GM18526 (cell line): ENCODE measurements around the gene NTSR1.

Source experiments
- POLR2A ChIP-seq: IDR thresholded peaks from 3 replicates; pipeline ENCODE4 v1.6.1; 2011; ENCODE audit not compliant: insufficient read length; ENCODE audit errors: extremely low read depth

Gene NTSR1

GRCh38 chr20:62667530-62668440 is 40.9 kb upstream of the NTSR1 start:
- no peak for TF ChIP-seq POLR2A

- no peak for TF ChIP-seq POLR2A
Observed at GRCh38 chr20:62668441-62669027, 40.1 kb upstream of the NTSR1 start.

- TF ChIP-seq POLR2A: no peak
Observed at GRCh38 chr20:62669249-62669648, 39.4 kb upstream of the NTSR1 start.

- no peak for TF ChIP-seq POLR2A
Observed at GRCh38 chr20:62670156-62670555, 38.5 kb upstream of the NTSR1 start.

GRCh38 chr20:62670998-62671397 is 37.6 kb upstream of the NTSR1 start:
- no peak for TF ChIP-seq POLR2A

- TF ChIP-seq POLR2A: no peak
Observed at GRCh38 chr20:62671765-62672164, 36.9 kb upstream of the NTSR1 start.

GRCh38 chr20:62674370-62674769 is 34.3 kb upstream of the NTSR1 start:
- no peak for TF ChIP-seq POLR2A

- TF ChIP-seq POLR2A: no peak
Observed at GRCh38 chr20:62675156-62675876, 33.3 kb upstream of the NTSR1 start.

- TF ChIP-seq POLR2A: no peak
Observed at GRCh38 chr20:62675877-62676260, 32.8 kb upstream of the NTSR1 start.

- TF ChIP-seq POLR2A: no peak
Observed at GRCh38 chr20:62676976-62677375, 31.7 kb upstream of the NTSR1 start.

- no peak for TF ChIP-seq POLR2A
Observed at GRCh38 chr20:62677678-62678077, 31.0 kb upstream of the NTSR1 start.

GRCh38 chr20:62678553-62678952 is 30.1 kb upstream of the NTSR1 start:
- TF ChIP-seq POLR2A: no peak

- no peak for TF ChIP-seq POLR2A
Observed at GRCh38 chr20:62679978-62680589, 28.6 kb upstream of the NTSR1 start.

GRCh38 chr20:62682912-62683517 is 25.6 kb upstream of the NTSR1 start:
- no peak for TF ChIP-seq POLR2A

- no peak for TF ChIP-seq POLR2A
Observed at GRCh38 chr20:62684981-62685380, 23.7 kb upstream of the NTSR1 start.
